ENCODE results near the gene TTLL7.

Gene TTLL7

DNA sequence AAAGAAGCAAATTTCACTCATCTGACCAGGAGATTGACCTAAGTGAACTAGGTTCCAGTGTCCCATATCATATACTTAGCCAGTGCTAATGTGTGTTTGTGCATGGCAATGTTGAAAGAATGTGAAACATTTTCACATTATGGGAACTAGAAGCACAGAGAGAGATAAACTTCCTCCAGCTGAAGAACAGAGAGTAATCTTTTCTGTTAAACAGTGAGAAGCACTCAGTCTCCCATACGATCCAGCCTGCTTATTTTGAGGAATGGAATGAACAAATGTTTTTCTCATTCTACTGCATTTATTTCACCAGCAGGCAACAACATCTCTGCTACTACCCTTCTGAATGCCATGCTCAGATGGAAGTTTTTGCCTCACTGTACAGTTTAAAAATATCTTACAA is 170.5 kb downstream of the TTLL7 start:
- no peak overlapping the region for H3K4me3 ChIP-seq (ENCODE audit: low read length)
- TF ChIP-seq, protein P1, sequence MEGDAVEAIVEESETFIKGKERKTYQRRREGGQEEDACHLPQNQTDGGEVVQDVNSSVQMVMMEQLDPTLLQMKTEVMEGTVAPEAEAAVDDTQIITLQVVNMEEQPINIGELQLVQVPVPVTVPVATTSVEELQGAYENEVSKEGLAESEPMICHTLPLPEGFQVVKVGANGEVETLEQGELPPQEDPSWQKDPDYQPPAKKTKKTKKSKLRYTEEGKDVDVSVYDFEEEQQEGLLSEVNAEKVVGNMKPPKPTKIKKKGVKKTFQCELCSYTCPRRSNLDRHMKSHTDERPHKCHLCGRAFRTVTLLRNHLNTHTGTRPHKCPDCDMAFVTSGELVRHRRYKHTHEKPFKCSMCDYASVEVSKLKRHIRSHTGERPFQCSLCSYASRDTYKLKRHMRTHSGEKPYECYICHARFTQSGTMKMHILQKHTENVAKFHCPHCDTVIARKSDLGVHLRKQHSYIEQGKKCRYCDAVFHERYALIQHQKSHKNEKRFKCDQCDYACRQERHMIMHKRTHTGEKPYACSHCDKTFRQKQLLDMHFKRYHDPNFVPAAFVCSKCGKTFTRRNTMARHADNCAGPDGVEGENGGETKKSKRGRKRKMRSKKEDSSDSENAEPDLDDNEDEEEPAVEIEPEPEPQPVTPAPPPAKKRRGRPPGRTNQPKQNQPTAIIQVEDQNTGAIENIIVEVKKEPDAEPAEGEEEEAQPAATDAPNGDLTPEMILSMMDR (IDR thresholded peaks at IDR 0.05; ENCODE audit: low read length), result no peak
- no peak for TF ChIP-seq EZH2 (optimal IDR thresholded peaks at IDR 0.05; ENCODE audit: low read depth, low read length)
- no peak for TF ChIP-seq EZH2phosphoT487 (IDR thresholded peaks at IDR 0.05; ENCODE audit: low read length)
- no peak overlapping the region for H3K27ac ChIP-seq (ENCODE audit: low read length)
- H3K9me3 ChIP-seq (replicated peaks; ENCODE audit: insufficient read depth, low read length), result no peaks in the 10 kb centered on the region
- no peaks in the 10 kb centered on the region for H3K9me2 ChIP-seq (replicated peaks; ENCODE audit: insufficient read depth, low read length)
- H3K27me3 ChIP-seq (replicated peaks; ENCODE audit: insufficient read depth, low read length), result no peaks in the 10 kb centered on the region
- no peaks in the 10 kb centered on the region for H3F3A ChIP-seq (ENCODE audit: insufficient read depth, low read length)
- no peak overlapping the region for H3K9ac ChIP-seq (ENCODE audit: low read length)
- no peak overlapping the region for H3K4me2 ChIP-seq (ENCODE audit: low read depth, low read length)
- H4K20me1 ChIP-seq (ENCODE audit: insufficient read depth, low read length), result no peaks in the 10 kb centered on the region
- no peaks in the 10 kb centered on the region for H3K79me2 ChIP-seq (ENCODE audit: low read length)
- no peaks in the 10 kb centered on the region for H3K36me3 ChIP-seq (replicated peaks; ENCODE audit: insufficient read depth, low read length)
- H2AFZ ChIP-seq (ENCODE audit: low read length), result no peak overlapping the region
- DNase-seq, result no peak
- no peaks in the 10 kb centered on the region for H3K4me1 ChIP-seq (ENCODE audit: low read length)

DNA sequence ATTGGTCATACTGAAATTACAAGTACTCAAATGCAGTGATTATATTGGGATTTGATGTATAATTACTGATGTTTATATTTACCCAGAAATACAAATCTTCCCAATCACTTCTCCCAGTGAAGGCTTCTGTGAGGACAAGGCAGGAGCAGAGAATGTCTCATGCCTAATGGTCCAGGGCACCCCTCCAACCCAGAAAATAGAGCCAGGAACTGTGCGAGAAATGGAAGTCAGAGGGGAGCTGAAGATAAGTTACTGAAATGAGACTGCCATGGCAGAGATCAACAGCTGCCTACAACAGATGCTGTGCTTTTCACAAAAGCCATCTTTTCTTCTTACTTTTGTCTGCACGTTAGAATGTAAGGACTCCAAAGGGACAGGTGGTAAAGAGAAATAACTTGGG is 171.2 kb downstream of the TTLL7 start:
- Histone ChIP-seq H3K9ac (ENCODE audit: low read length) (no peak overlapping the region), H3K4me2 (ENCODE audit: low read depth, low read length) (no peak overlapping the region), H2AFZ (ENCODE audit: low read length) (no peak overlapping the region), H3K36me3 (replicated peaks; ENCODE audit: insufficient read depth, low read length) (no peaks in the 10 kb centered on the region), H3K79me2 (ENCODE audit: low read length) (no peaks in the 10 kb centered on the region), H3K27ac (ENCODE audit: low read length) (no peak overlapping the region), H3K27me3 (replicated peaks; ENCODE audit: insufficient read depth, low read length) (no peaks in the 10 kb centered on the region), H3K9me3 (replicated peaks; ENCODE audit: insufficient read depth, low read length) (no peaks in the 10 kb centered on the region), H3F3A (ENCODE audit: insufficient read depth, low read length) (no peaks in the 10 kb centered on the region), H3K4me1 (ENCODE audit: low read length) (no peaks in the 10 kb centered on the region), H3K4me3 (ENCODE audit: low read length) (no peak overlapping the region), H4K20me1 (ENCODE audit: insufficient read depth, low read length) (no peaks in the 10 kb centered on the region), H3K9me2 (replicated peaks; ENCODE audit: insufficient read depth, low read length) (no peaks in the 10 kb centered on the region)
- DNase-seq, result no peak
- TF ChIP-seq, protein P1 (IDR thresholded peaks at IDR 0.05; ENCODE audit: low read length), result no peak
- TF ChIP-seq EZH2phosphoT487 (IDR thresholded peaks at IDR 0.05; ENCODE audit: low read length) (no peak), EZH2 (optimal IDR thresholded peaks at IDR 0.05; ENCODE audit: low read depth, low read length) (no peak)

DNA sequence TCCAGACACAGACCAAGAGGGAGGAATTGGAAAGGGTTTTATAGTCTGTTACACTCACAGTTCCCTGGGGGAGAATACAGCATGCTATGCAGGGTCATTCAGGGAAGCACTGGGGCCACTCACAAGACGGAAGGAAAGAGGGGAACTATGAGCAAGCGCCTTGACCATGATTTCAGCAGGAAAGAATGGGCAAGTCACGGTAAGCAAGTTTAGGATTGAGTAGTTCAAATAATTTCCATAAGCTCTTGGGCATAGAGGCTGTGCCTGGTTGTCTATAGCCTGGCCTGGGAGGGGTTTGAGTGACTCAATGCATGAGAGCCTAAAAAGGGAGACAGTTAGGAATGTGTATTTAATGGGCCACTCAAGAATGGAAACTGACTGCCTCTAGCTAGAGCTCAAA is 176.7 kb downstream of the TTLL7 start:
- H2AFZ ChIP-seq (ENCODE audit: low read length), result no peak overlapping the region
- H3K27me3 ChIP-seq (replicated peaks; ENCODE audit: insufficient read depth, low read length), result no peaks in the 10 kb centered on the region
- no peak for DNase-seq
- no peaks in the 10 kb centered on the region for H3K9me2 ChIP-seq (replicated peaks; ENCODE audit: insufficient read depth, low read length)
- H3K4me1 ChIP-seq (ENCODE audit: low read length), result no peaks in the 10 kb centered on the region
- no peak overlapping the region for H3K27ac ChIP-seq (ENCODE audit: low read length)
- no peaks in the 10 kb centered on the region for H3K79me2 ChIP-seq (ENCODE audit: low read length)
- H3K36me3 ChIP-seq (replicated peaks; ENCODE audit: insufficient read depth, low read length), result no peaks in the 10 kb centered on the region
- no peaks in the 10 kb centered on the region for H3F3A ChIP-seq (ENCODE audit: insufficient read depth, low read length)
- H4K20me1 ChIP-seq (ENCODE audit: insufficient read depth, low read length), result no peaks in the 10 kb centered on the region
- no peak overlapping the region for H3K9ac ChIP-seq (ENCODE audit: low read length)
- H3K9me3 ChIP-seq (replicated peaks; ENCODE audit: insufficient read depth, low read length), result no peaks in the 10 kb centered on the region
- no peak for TF ChIP-seq EZH2phosphoT487 (IDR thresholded peaks at IDR 0.05; ENCODE audit: low read length)
- TF ChIP-seq, protein P1 (IDR thresholded peaks at IDR 0.05; ENCODE audit: low read length), result no peak
- H3K4me2 ChIP-seq (ENCODE audit: low read depth, low read length), result no peak overlapping the region
- H3K4me3 ChIP-seq (ENCODE audit: low read length), result no peak overlapping the region
